HCT116 (cell line): ENCODE measurements around the gene TTC23L. TPM values are rescaled to one million over a fixed set of nuclear protein-coding genes. Genes with fewer than 3 reads are reported as not detected.

Experiments used
- ATAC-seq: fragments of 200-7000 bp; cut with Tn5 transposase; 2 replicates; pipeline ENCODE4 v1.9.1; 2020; ENCODE audit warnings: mild to moderate bottlenecking, moderate library complexity
- BruUV-seq: library from RNA; stranded (reverse); fragments of 400-500 nt; replicated peaks from 2 replicates; lab custom pipeline; 2021; lab: Mats Ljungman, UMichigan
- CTCF ChIA-PET: fragments of 300-600 bp; sonication (Branson Sonifier 250); formaldehyde crosslinking; loops from one replicate; lab custom pipeline; 2021; ENCODE audit warnings: antibody characterized with exemption; lab: Charles Lee
- POLR2A ChIA-PET: fragments of 300-600, 350-600 bp; sonication (Branson Sonifier 250); formaldehyde crosslinking; loops from one replicate; lab custom pipeline; 2021; ENCODE audit warnings: antibody characterized with exemption; lab: Charles Lee
- RAD21 ChIA-PET, 2 experiments: fragments of 300-600 bp; sonication (Branson Sonifier 250); formaldehyde crosslinking; loops; one replicate each; lab custom pipeline; 2023; ENCODE audit warnings: low total read pairs in 2 of 2; ENCODE audit not compliant: uncharacterized antibody in 2 of 2, unreplicated experiment in 2 of 2, low non-redundant PET in 1 of 2; lab: Charles Lee
- DNase-seq: peaks from one replicate; pipeline ENCODE4 v3.0.0-alpha.2; 2010; ENCODE audit warnings: low read depth, low spot score
- H2AFZ ChIP-seq: fragments of 200-600 bp; shearing (Covaris generic), sonication (generic); 2 replicates; pipeline ENCODE4 v1.6.1; 2017; ENCODE audit warnings: low read depth, mixed run types, mixed read lengths, antibody characterized with exemption, low read length; ENCODE audit not compliant: poor library complexity, severe bottlenecking
- H3K27ac ChIP-seq: 2 replicates; pipeline ENCODE4 v1.5.1; 2012; ENCODE audit warnings: low read depth, low read length
- H3K27me3 ChIP-seq: fragments of 200-600 bp; sonication (generic); 2 replicates; pipeline ENCODE4 v1.6.1; 2016; ENCODE audit warnings: mixed run types, low read length, mixed read lengths; ENCODE audit not compliant: insufficient read depth
- H3K36me3 ChIP-seq, 2 experiments: fragments of 200-500 bp in 1 of 2; fragments of 200-600 bp in 1 of 2; sonication (Bioruptor generic) in 1 of 2; sonication (generic) in 1 of 2; 2 replicates each; pipeline versions ENCODE4 v1.5.1 to v1.6.1; 2014 to 2016; ENCODE audit warnings: low read length in 2 of 2, inconsistent platforms in 1 of 2, mixed read lengths in 1 of 2, mixed run types in 1 of 2; ENCODE audit not compliant: insufficient read depth in 2 of 2, control insufficient read depth in 1 of 2
- H3K4me1 ChIP-seq, 2 experiments: fragments of 200-600 bp in 1 of 2; sonication (generic) in 1 of 2; 2 replicates each; pipeline versions ENCODE4 v1.5.1 to v1.6.1; 2012 to 2017; ENCODE audit warnings: low read length in 2 of 2, inconsistent platforms in 1 of 2, mild to moderate bottlenecking in 1 of 2, mixed read lengths in 1 of 2, mixed run types in 1 of 2, moderate library complexity in 1 of 2; ENCODE audit not compliant: insufficient read depth in 2 of 2, control insufficient read depth in 1 of 2
- H3K4me2 ChIP-seq: fragments of 200-600 bp; sonication (generic); 2 replicates; pipeline ENCODE4 v1.6.1; 2017; ENCODE audit warnings: mixed run types, low read length, mixed read lengths
- H3K4me3 ChIP-seq, 2 experiments: fragments of 200-600 bp in 1 of 2; sonication (generic) in 1 of 2; replicated peaks in 1 of 2; 2 replicates each; pipeline ENCODE4 v1.5.1; 2011 to 2016; ENCODE audit warnings: low read length in 2 of 2, control low read depth in 1 of 2, low read depth in 1 of 2, mild to moderate bottlenecking in 1 of 2, mixed read lengths in 1 of 2, mixed run types in 1 of 2
- H3K79me2 ChIP-seq: fragments of 200-600 bp; sonication (generic); 2 replicates; pipeline ENCODE4 v1.6.1; 2017; ENCODE audit warnings: mild to moderate bottlenecking, mixed run types, low read length, moderate library complexity, mixed read lengths; ENCODE audit not compliant: insufficient read depth
- H3K9ac ChIP-seq: fragments of 200-600 bp; sonication (generic); 2 replicates; pipeline ENCODE4 v1.6.1; 2016; ENCODE audit warnings: low read length, mixed read lengths
- H3K9me2 ChIP-seq: fragments of 200-600 bp; sonication (generic), shearing (Covaris generic); 2 replicates; pipeline ENCODE4 v1.6.1; 2017; ENCODE audit warnings: mixed run types, mild to moderate bottlenecking, moderate library complexity; ENCODE audit not compliant: insufficient read depth
- H3K9me3 ChIP-seq, 2 experiments: fragments of 200-500 bp in 1 of 2; fragments of 200-600 bp in 1 of 2; sonication (Bioruptor generic) in 1 of 2; sonication (generic) in 1 of 2; 2 replicates each; pipeline ENCODE4 v1.6.1; 2014 to 2017; ENCODE audit warnings: low read length in 2 of 2, mixed read lengths in 2 of 2, inconsistent platforms in 1 of 2, low read depth in 1 of 2, mild to moderate bottlenecking in 1 of 2, mixed run types in 1 of 2, moderate library complexity in 1 of 2; ENCODE audit not compliant: control insufficient read depth in 1 of 2, insufficient read depth in 1 of 2
- H4K20me1 ChIP-seq: fragments of 200-600 bp; sonication (generic), shearing (Covaris generic); 2 replicates; pipeline ENCODE4 v1.6.1; 2017; ENCODE audit warnings: mixed run types, mild to moderate bottlenecking, moderate library complexity; ENCODE audit not compliant: insufficient read depth
- ATF3 ChIP-seq: IDR thresholded peaks from 2 replicates; pipeline ENCODE4 v1.6.1; 2012
- CBX3 ChIP-seq: IDR thresholded peaks from 2 replicates; pipeline ENCODE4 v1.6.1; 2012; ENCODE audit warnings: low read depth
- CEBPB ChIP-seq: IDR thresholded peaks from 2 replicates; pipeline ENCODE4 v1.6.1; 2012; ENCODE audit warnings: low read depth
- EGR1 ChIP-seq: IDR thresholded peaks from 2 replicates; pipeline ENCODE4 v1.6.1; 2012; ENCODE audit warnings: low read depth
- ELF1 ChIP-seq: IDR thresholded peaks from 2 replicates; pipeline ENCODE4 v1.6.1; 2012; ENCODE audit warnings: low read depth, borderline replicate concordance
- EZH2 ChIP-seq: fragments of 200-600 bp; sonication (generic); IDR thresholded peaks from 2 replicates; pipeline ENCODE4 v1.6.1; 2017; ENCODE audit warnings: antibody characterized with exemption, mixed run types
- EZH2phosphoT487 ChIP-seq: fragments of 200-600 bp; IDR thresholded peaks from 2 replicates; pipeline ENCODE4 v1.6.1; 2018; ENCODE audit warnings: antibody characterized with exemption, borderline replicate concordance
- FOSL1 ChIP-seq: IDR thresholded peaks from 2 replicates; pipeline ENCODE4 v1.6.1; 2012; ENCODE audit warnings: low read depth
- MAX ChIP-seq: IDR thresholded peaks from 2 replicates; pipeline ENCODE4 v1.6.1; 2012
- POLR2A ChIP-seq: IDR thresholded peaks from 2 replicates; pipeline ENCODE4 v1.7.0; 2011; ENCODE audit warnings: borderline replicate concordance; ENCODE audit not compliant: insufficient read depth, insufficient read length; ENCODE audit errors: extremely low read depth
- POLR2AphosphoS5 ChIP-seq: IDR thresholded peaks from 2 replicates; pipeline ENCODE4 v1.6.1; 2011; ENCODE audit warnings: mild to moderate bottlenecking, low read depth, low read length, moderate library complexity
- RAD21 ChIP-seq: IDR thresholded peaks from 2 replicates; pipeline ENCODE4 v1.6.1; 2012; ENCODE audit warnings: low read depth, mild to moderate bottlenecking
- REST ChIP-seq: IDR thresholded peaks from 2 replicates; pipeline ENCODE4 v1.6.1; 2012; ENCODE audit warnings: low read depth
- SIN3A ChIP-seq: IDR thresholded peaks from 2 replicates; pipeline ENCODE4 v1.6.1; 2012; ENCODE audit warnings: low read depth
- SP1 ChIP-seq: IDR thresholded peaks from 2 replicates; pipeline ENCODE4 v1.6.1; 2012; ENCODE audit warnings: low read depth
- SRF ChIP-seq: IDR thresholded peaks from 2 replicates; pipeline ENCODE4 v1.6.1; 2012; ENCODE audit warnings: low read depth
- TCF7L2 ChIP-seq: IDR thresholded peaks from 2 replicates; pipeline ENCODE4 v1.7.0; 2011; ENCODE audit warnings: borderline replicate concordance, inconsistent platforms; ENCODE audit not compliant: insufficient read depth, insufficient read length; ENCODE audit errors: extremely low read depth
- YY1 ChIP-seq: IDR thresholded peaks from 2 replicates; pipeline ENCODE4 v1.6.1; 2011; ENCODE audit warnings: low read length, low read depth, moderate library complexity, mild to moderate bottlenecking; ENCODE audit not compliant: insufficient replicate concordance; ENCODE audit errors: extremely low read depth
- ZBTB33 ChIP-seq: IDR thresholded peaks from 2 replicates; pipeline ENCODE4 v1.6.1; 2011; ENCODE audit warnings: mild to moderate bottlenecking, low read length, moderate library complexity; ENCODE audit not compliant: insufficient replicate concordance; ENCODE audit errors: extremely low read depth
- ZFX ChIP-seq: fragments of 450-650 bp; IDR thresholded peaks from 2 replicates; pipeline ENCODE4 v1.6.1; 2017
- intact Hi-C: fragments of 100-400 bp; cut with micrococcal nuclease; formaldehyde crosslinking; loops from 2 replicates; pipeline ENCODE4 v1.10.0; 2022
- total RNA-seq: library from RNA; stranded (reverse); gene quantifications from one replicate; pipeline ENCODE4 v1.2.1, GENCODE V29; 2021; ENCODE audit not compliant: unreplicated experiment

TTC23L gene
- total RNA-seq, 1 experiment from 2014 or later = 1.0 TPM

- ATAC-seq (no peak), DNase-seq (no peak)
- Histone ChIP-seq H3K79me2 (peaks cover 66% of the 10 kb centered on the region), H3K4me3 (peak overlapping the region; percentile 90 to 93), H2AFZ (no peak overlapping the region), H3K27me3 (no peaks in the 10 kb centered on the region), H3K9ac (peak overlapping the region; percentile 92), H3K27ac (peak overlapping the region; percentile 88; the same call in 1 of the 2 replicates), H3K9me3 (no peaks in the 10 kb centered on the region), H3K36me3 (peaks cover 11 to 13% of the 10 kb centered on the region in 2 experiments), H3K4me1 (peaks cover 11 to 24% of the 10 kb centered on the region in 2 experiments; a peak in 3 of 4 replicates), H4K20me1 (peaks cover 5% of the 10 kb centered on the region), H3K4me2 (peak overlapping the region; percentile 80), H3K9me2 (no peaks in the 10 kb centered on the region)
- RAD21 ChIA-PET = no interaction called here
- POLR2A ChIA-PET = interaction anchor here (2.3 kb wide), 1 partner anchor 16 kb away, joined by 26 read pairs; the partner anchor contains the start of genes BRIX1 and RAD1
- CTCF ChIA-PET = no interaction called here
- TF ChIP-seq ZFX = no peak
- no peak for TF ChIP-seq SIN3A
- no peak for TF ChIP-seq RAD21
- no peak for TF ChIP-seq YY1
- no peak for TF ChIP-seq CEBPB
- no peak for TF ChIP-seq TCF7L2
- no peak for TF ChIP-seq ZBTB33
- TF ChIP-seq ELF1 = no peak
- no peak for TF ChIP-seq ATF3
- TF ChIP-seq POLR2A = no peak
- TF ChIP-seq FOSL1 = no peak
- TF ChIP-seq EZH2 = no peak
- TF ChIP-seq EZH2phosphoT487 = no peak
- TF ChIP-seq REST = no peak
- no peak for TF ChIP-seq POLR2AphosphoS5
- TF ChIP-seq SP1 = no peak
- no peak for TF ChIP-seq SRF
- no peak for TF ChIP-seq CBX3
- no peak for TF ChIP-seq MAX
- TF ChIP-seq EGR1 = no peak
- BruUV-seq = TSS peak; percentile 63
- intact Hi-C loops = no loop called here
Measured at GRCh38 chr5:34930870-34931269, 91.9 kb downstream of the TTC23L start.
